Measurements from ENCODE around the gene BYSL. TPM values are rescaled to one million over a fixed set of nuclear protein-coding genes. Genes with fewer than 3 reads are reported as not detected.

Gene BYSL
- total and polyA plus RNA-seq, 9 of the 15 experiments (the other 6 are each of a cell fraction or from before 2014, with no cell fraction given): 22.2 to 92.3 (median 53.4) TPM

- TF ChIP-seq, protein P1, sequence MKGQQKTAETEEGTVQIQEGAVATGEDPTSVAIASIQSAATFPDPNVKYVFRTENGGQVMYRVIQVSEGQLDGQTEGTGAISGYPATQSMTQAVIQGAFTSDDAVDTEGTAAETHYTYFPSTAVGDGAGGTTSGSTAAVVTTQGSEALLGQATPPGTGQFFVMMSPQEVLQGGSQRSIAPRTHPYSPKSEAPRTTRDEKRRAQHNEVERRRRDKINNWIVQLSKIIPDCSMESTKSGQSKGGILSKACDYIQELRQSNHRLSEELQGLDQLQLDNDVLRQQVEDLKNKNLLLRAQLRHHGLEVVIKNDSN (CRISPR knock-in tag; IDR thresholded peaks at IDR 0.05): peak; percentile 31; the same call in 1 of the 2 replicates
- 0 out of 2 replicates have a peak, but pooled peaks have one; percentile 18 for TF ChIP-seq CHAMP1 (IDR thresholded peaks at IDR 0.05)
- TF ChIP-seq ILK (tag; IDR thresholded peaks at IDR 0.05; ENCODE audit: borderline replicate concordance, low read depth): no peak
- TF ChIP-seq ELF2 (CRISPR knock-in tag; IDR thresholded peaks at IDR 0.05): no peak
- TF ChIP-seq BMI1 (IDR thresholded peaks at IDR 0.05; ENCODE audit: low read length): no peak
- peak; percentile 76 for TF ChIP-seq CHD4 (IDR thresholded peaks at IDR 0.05; ENCODE audit: insufficient read depth, insufficient replicate concordance, low read depth, low read length, poor library complexity, severe bottlenecking)
- 0 out of 2 replicates have a peak, but pooled peaks have one; percentile 61 for TF ChIP-seq HDGF (IDR thresholded peaks at IDR 0.05)
- TF ChIP-seq SNIP1 (IDR thresholded peaks at IDR 0.05; ENCODE audit: low read depth): no peak
- TF ChIP-seq ZNF79 (CRISPR knock-in tag; IDR thresholded peaks at IDR 0.05; ENCODE audit: low read depth): no peak
- TF ChIP-seq, protein P2, sequence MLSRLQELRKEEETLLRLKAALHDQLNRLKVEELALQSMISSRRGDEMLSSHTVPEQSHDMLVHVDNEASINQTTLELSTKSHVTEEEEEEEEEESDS (CRISPR knock-in tag; IDR thresholded peaks at IDR 0.05): no peak
- TF ChIP-seq RBM25 (IDR thresholded peaks at IDR 0.05; ENCODE audit: low read depth, low read length, severe bottlenecking): peak; percentile 99
- TF ChIP-seq ZNF174 (CRISPR knock-in tag; IDR thresholded peaks at IDR 0.05): no peak
- TF ChIP-seq ARNT (IDR thresholded peaks at IDR 0.05): 0 out of 4 replicates have a peak, but pooled peaks of 1 of the 2 experiments have one; percentile 39
- TF ChIP-seq ZNF785 (CRISPR knock-in tag; IDR thresholded peaks at IDR 0.05): no peak
- no peak for TF ChIP-seq CHD2 (IDR thresholded peaks at IDR 0.05; ENCODE audit: low read depth, low read length)
- TF ChIP-seq PCBP1 (IDR thresholded peaks at IDR 0.05; ENCODE audit: low read depth, low read length, poor library complexity, severe bottlenecking): no peak
- TF ChIP-seq IRF9 (tag; IDR thresholded peaks at IDR 0.05): no peak
- TF ChIP-seq RCOR1 (IDR thresholded peaks at IDR 0.05; ENCODE audit: borderline replicate concordance in 1 of 2, low read depth in 2 of 2, low read length in 2 of 2): peak in 1 of 2 experiments; percentile 75; a peak in 2 of 4 replicates
- no peak for TF ChIP-seq ARHGAP35 (IDR thresholded peaks at IDR 0.05; ENCODE audit: partially characterized antibody)
- no peak for TF ChIP-seq L3MBTL2 (IDR thresholded peaks at IDR 0.05)
- TF ChIP-seq CBX3 (IDR thresholded peaks at IDR 0.05; ENCODE audit: borderline replicate concordance in 1 of 2, low read length in 2 of 2): peak in 1 of 2 experiments; percentile 92; a peak in 2 of 3 replicates
These were observed 44.3 kb downstream of the BYSL start (continued) for GRCh38 chr6:41965429-41966213.
